Esophagus muscularis mucosa (tissue), 3 donors: ENCODE results near the gene SLC35F3.

ENCODE experiments used
- CTCF ChIP-seq, 3 experiments: fragments of 200-600 bp in 2 of 3; fragments of 450-650 bp in 1 of 3; sonication (generic) in 2 of 3; IDR thresholded peaks; one replicate each; pipeline ENCODE4 v1.5.1; 2017 to 2019; ENCODE audit warnings: antibody characterized with exemption in 3 of 3, mild to moderate bottlenecking in 2 of 3, moderate library complexity in 1 of 3
- EP300 ChIP-seq: sonication (generic); formaldehyde crosslinking; IDR thresholded peaks from one replicate; pipeline ENCODE4 v1.6.1; 2017; ENCODE audit warnings: antibody characterized with exemption

- TF ChIP-seq CTCF (IDR thresholded peaks at IDR 0.05), result no peak
- no peak for TF ChIP-seq EP300
These were observed 361.4 kb downstream of the SLC35F3 start for GRCh38 chr1:234265861-234266260.
